ENCODE measurements around the gene AFDN.
"Not testable (repeated sequence)": the region's sequence is repeated elsewhere in the genome, so short reads cannot be mapped to it uniquely, and the experiment has no call there.

Gene AFDN

DNA sequence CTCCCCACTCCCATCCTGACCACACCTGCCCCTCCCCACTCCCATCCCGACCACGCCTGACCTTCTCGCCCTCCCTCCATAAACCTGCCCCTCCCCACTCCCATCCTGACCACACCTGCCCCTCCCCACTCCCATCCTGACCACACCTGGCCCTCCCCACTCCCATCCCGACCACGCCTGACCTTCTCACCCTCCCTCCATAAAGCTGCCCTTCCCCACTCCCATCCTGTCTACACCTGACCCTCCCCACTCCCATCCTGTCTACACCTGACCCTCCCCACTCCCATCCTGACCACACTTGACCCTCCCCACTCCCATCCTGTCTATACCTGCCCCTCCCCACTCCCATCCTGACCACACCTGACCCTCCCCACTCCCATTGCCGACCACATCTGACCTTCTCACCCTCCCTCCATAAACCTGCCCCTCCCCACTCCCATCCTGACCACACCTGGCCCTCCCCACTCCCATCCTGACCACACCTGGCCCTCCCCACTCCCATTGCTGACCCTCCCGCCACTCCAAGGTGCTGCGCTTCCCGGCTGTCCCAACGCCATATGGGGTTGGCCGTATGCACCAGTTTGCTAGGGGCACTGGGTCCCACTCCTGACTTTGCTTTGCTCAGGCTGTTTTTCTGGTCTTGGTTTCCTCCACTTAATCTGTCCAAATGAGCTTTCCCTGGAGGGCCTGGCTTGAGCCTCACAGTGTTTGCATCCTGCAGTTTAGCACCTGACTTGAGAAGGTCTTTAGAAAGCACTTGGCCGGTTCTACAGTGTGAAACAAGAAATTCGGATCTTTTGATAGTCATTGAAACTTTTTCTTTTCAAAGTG is 173.7 kb downstream of the AFDN start:
- Histone ChIP-seq H3K36me3 (ENCODE audit: insufficient read depth, low read length) (no peaks in the 10 kb centered on the region), H3K27me3 (ENCODE audit: insufficient read depth, low read length) (peaks cover 29% of the 10 kb centered on the region), H3K79me2 (ENCODE audit: control insufficient read depth, insufficient read depth, low read length, unreplicated experiment) (no peaks in the 10 kb centered on the region), H3K4me3 (ENCODE audit: low read depth, low read length) (no peak overlapping the region), H3K4me1 (ENCODE audit: control insufficient read depth, insufficient read depth, low read length, unreplicated experiment) (no peaks in the 10 kb centered on the region), H2AFZ (ENCODE audit: low read length, unreplicated experiment) (no peak overlapping the region), H3K27ac (ENCODE audit: low read depth, low read length) (no peak overlapping the region)

DNA sequence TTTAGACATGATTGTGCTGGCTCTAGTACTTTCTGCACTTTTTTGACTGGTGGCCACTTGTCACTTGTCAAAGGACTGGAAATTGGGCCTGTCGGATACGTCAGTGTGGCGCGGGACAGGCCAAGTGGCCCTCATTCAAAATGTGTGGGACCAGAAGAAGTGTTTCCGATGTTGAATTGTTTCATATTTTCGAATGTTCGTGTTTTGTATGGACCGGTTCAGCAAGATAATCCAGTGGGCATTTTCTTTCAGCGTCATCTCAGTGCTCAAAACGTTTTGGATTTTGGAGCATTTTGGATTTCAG is 174.3 kb downstream of the AFDN start:
- Histone ChIP-seq H3K4me1 (ENCODE audit: control insufficient read depth, insufficient read depth, low read length, unreplicated experiment) (no peaks in the 10 kb centered on the region), H3K79me2 (ENCODE audit: control insufficient read depth, insufficient read depth, low read length, unreplicated experiment) (no peaks in the 10 kb centered on the region), H3K27ac (ENCODE audit: low read depth, low read length) (no peak overlapping the region), H3K36me3 (ENCODE audit: insufficient read depth, low read length) (no peaks in the 10 kb centered on the region), H3K27me3 (ENCODE audit: insufficient read depth, low read length) (peaks cover 29% of the 10 kb centered on the region), H3K4me3 (ENCODE audit: low read depth, low read length) (no peak overlapping the region), H2AFZ (ENCODE audit: low read length, unreplicated experiment) (no peak overlapping the region)

DNA sequence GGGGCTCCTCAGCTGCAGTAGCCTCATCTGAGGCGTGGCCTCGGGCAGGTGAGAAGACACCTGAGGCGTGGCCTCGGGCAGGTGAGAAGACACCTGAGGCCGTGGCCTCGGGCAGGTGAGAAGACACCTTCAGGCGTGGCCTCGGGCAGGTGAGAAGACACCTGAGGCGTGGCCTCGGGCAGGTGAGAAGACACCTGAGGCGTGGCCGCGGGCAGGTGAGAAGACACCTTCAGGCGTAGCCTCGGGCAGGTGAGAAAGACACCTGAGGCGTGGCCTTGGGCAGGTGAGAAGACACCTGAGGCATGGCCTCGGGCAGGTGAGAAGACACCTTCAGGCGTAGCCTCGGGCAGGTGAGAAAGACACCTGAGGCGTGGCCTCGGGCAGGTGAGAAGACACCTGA is 174.8 kb downstream of the AFDN start:
- H3K79me2 ChIP-seq (ENCODE audit: control insufficient read depth, insufficient read depth, low read length, unreplicated experiment); H3K27ac ChIP-seq (ENCODE audit: low read depth, low read length); H3K36me3 ChIP-seq (ENCODE audit: insufficient read depth, low read length); H3K4me1 ChIP-seq (ENCODE audit: control insufficient read depth, insufficient read depth, low read length, unreplicated experiment); H3K4me3 ChIP-seq (ENCODE audit: low read depth, low read length); H2AFZ ChIP-seq (ENCODE audit: low read length, unreplicated experiment): not testable (repeated sequence)
- peaks cover 29% of the 10 kb centered on the region for H3K27me3 ChIP-seq (ENCODE audit: insufficient read depth, low read length)

DNA sequence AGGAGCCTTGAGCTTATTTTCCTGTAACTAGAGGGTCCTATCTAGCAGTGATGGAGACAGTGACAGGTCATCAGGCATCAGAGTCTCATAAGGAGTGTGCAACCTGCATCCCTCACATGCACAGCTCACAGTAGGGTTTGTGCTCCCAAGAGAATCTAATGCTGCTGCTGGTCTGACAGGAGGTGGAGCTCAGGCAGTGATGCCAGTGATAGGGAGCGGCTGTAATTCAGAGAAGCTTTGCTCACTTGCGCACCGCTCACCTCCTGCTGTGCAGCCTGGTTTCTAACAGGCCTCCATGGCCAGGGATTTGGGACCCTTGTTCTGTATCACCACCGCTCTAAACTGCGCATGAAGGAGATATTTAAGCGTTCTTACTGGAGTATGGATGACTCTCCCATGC is 176.1 kb downstream of the AFDN start:
- H3K27me3 ChIP-seq (ENCODE audit: insufficient read depth, low read length): peaks cover 25% of the 10 kb centered on the region
- no peak overlapping the region for H3K4me3 ChIP-seq (ENCODE audit: low read depth, low read length)
- peaks cover 7% of the 10 kb centered on the region for H3K4me1 ChIP-seq (ENCODE audit: control insufficient read depth, insufficient read depth, low read length, unreplicated experiment)
- H3K79me2 ChIP-seq (ENCODE audit: control insufficient read depth, insufficient read depth, low read length, unreplicated experiment): no peaks in the 10 kb centered on the region
- no peak overlapping the region for H2AFZ ChIP-seq (ENCODE audit: low read length, unreplicated experiment)
- H3K36me3 ChIP-seq (ENCODE audit: insufficient read depth, low read length): no peaks in the 10 kb centered on the region
- no peak overlapping the region for H3K27ac ChIP-seq (ENCODE audit: low read depth, low read length)

DNA sequence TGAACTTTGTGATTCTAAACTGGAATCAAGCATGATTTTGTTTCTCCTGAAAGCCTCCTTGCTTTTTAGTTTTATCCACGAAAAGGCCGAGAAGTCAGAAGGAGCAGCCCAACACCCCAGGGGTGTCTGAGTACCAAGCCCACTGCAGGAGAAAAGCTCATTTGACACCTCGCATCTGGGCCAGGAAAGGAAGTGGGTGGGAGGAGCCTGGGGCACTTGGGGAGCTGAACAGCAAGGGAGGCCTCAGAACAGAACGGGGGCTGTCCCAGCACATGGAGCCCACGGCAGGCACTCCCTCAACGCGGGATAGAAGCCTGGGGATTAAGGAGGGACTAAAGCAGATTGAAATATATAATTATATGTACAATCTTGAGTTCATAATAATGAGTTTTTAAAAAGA is 177.3 kb downstream of the AFDN start:
- Histone ChIP-seq H3K27ac (ENCODE audit: low read depth, low read length) (no peak overlapping the region), H3K79me2 (ENCODE audit: control insufficient read depth, insufficient read depth, low read length, unreplicated experiment) (no peaks in the 10 kb centered on the region), H3K4me3 (ENCODE audit: low read depth, low read length) (no peak overlapping the region)

DNA sequence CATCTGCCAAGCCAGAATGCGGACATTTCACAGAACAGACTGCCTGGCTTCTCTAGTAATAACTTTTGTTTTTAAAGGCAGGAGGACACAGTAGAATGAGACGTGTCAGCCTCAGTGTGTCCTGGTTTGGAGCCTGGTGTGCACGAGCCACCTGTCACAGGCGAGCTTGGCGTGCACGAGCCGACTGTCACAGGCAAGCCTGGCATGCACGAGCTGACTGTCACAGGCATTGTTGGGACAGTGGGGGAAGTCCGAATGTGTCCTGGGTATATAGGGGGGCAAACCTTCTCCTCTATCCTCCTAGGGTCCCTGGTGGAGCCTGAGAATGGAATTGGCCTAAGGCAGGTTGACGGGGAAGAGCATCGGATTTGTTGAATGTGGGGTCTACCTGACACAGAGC is 178.2 kb downstream of the AFDN start:
- Histone ChIP-seq H3K36me3 (ENCODE audit: insufficient read depth, low read length) (no peaks in the 10 kb centered on the region), H3K79me2 (ENCODE audit: control insufficient read depth, insufficient read depth, low read length, unreplicated experiment) (no peaks in the 10 kb centered on the region), H3K27ac (ENCODE audit: low read depth, low read length) (no peak overlapping the region), H3K4me3 (ENCODE audit: low read depth, low read length) (no peak overlapping the region), H3K4me1 (ENCODE audit: control insufficient read depth, insufficient read depth, low read length, unreplicated experiment) (peaks cover 9% of the 10 kb centered on the region), H3K27me3 (ENCODE audit: insufficient read depth, low read length) (peaks cover 14% of the 10 kb centered on the region), H2AFZ (ENCODE audit: low read length, unreplicated experiment) (no peak overlapping the region)

More for the DNA sequence above, 177.3 kb downstream of the AFDN start:
- peaks cover 9% of the 10 kb centered on the region for H3K4me1 ChIP-seq (ENCODE audit: control insufficient read depth, insufficient read depth, low read length, unreplicated experiment)
- H3K36me3 ChIP-seq (ENCODE audit: insufficient read depth, low read length): no peaks in the 10 kb centered on the region
- peaks cover 17% of the 10 kb centered on the region for H3K27me3 ChIP-seq (ENCODE audit: insufficient read depth, low read length)
- H2AFZ ChIP-seq (ENCODE audit: low read length, unreplicated experiment): no peak overlapping the region

DNA sequence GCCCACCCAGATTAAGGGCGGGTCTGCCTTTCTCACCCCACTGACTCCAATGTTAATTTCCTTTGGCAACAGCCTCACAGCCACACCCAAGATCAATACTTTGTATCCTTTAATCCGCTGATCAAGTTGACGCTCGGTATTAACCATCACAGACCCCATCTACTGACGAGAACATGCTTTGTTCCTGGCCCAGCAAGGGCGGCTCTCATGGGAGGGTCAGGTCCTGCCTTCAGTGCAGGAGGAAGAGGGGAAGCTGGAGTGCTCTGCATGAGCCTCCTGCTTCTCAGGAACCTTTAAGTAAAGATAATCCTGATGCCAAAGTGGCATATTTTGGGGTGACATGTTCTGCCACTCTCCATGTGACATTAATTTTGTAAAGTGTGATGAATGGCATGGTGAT is 179.1 kb downstream of the AFDN start:
- H3K79me2 ChIP-seq (ENCODE audit: control insufficient read depth, insufficient read depth, low read length, unreplicated experiment): no peaks in the 10 kb centered on the region
- H3K4me3 ChIP-seq (ENCODE audit: low read depth, low read length): no peak overlapping the region
- peaks cover 9% of the 10 kb centered on the region for H3K4me1 ChIP-seq (ENCODE audit: control insufficient read depth, insufficient read depth, low read length, unreplicated experiment)
- peaks cover 14% of the 10 kb centered on the region for H3K27me3 ChIP-seq (ENCODE audit: insufficient read depth, low read length)
- H3K27ac ChIP-seq (ENCODE audit: low read depth, low read length): no peak overlapping the region
- H2AFZ ChIP-seq (ENCODE audit: low read length, unreplicated experiment): no peak overlapping the region
- H3K36me3 ChIP-seq (ENCODE audit: insufficient read depth, low read length): no peaks in the 10 kb centered on the region

DNA sequence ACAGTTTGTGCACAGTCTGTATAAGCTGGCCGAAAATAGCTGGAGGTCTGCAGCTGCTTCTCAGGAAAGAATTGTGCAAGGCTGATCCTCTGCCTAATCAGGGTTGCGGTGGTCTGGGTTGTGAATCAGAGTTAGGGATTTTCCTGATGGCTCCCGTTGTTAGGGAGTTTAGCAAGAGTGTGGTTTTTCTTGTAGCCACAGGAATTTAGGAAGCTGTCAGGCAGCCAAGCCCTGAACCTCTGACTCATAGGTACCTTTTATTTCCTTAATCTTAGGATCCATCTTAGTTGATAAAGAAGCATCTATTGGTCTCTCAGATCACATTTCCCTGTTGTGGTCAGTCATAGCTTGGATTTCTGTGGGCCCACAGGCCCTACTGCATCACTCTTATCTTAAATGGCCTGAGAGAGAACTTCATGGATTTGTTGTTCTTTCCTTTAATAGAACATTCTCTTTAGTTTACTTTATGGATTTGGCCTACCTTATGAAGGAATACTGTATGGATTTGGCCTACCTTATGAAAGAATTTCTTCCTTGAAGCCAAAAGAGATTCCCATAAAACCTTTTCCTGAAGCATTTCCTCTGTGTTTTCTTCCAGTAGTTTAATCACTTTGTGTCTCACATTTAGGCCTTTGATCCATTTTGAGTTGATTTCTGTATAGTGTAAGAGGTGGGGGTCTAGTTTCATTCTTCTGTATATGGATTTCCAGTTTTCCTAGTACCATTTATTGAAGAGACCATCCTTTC is 181.1 kb downstream of the AFDN start:
- Histone ChIP-seq H3K4me1 (ENCODE audit: control insufficient read depth, insufficient read depth, low read length, unreplicated experiment) (peaks cover 9% of the 10 kb centered on the region), H3K27me3 (ENCODE audit: insufficient read depth, low read length) (peaks cover 14% of the 10 kb centered on the region), H3K79me2 (ENCODE audit: control insufficient read depth, insufficient read depth, low read length, unreplicated experiment) (no peaks in the 10 kb centered on the region), H3K27ac (ENCODE audit: low read depth, low read length) (peak overlapping the region; percentile 83), H3K36me3 (ENCODE audit: insufficient read depth, low read length) (no peaks in the 10 kb centered on the region), H3K4me3 (ENCODE audit: low read depth, low read length) (no peak overlapping the region), H2AFZ (ENCODE audit: low read length, unreplicated experiment) (no peak overlapping the region)

DNA sequence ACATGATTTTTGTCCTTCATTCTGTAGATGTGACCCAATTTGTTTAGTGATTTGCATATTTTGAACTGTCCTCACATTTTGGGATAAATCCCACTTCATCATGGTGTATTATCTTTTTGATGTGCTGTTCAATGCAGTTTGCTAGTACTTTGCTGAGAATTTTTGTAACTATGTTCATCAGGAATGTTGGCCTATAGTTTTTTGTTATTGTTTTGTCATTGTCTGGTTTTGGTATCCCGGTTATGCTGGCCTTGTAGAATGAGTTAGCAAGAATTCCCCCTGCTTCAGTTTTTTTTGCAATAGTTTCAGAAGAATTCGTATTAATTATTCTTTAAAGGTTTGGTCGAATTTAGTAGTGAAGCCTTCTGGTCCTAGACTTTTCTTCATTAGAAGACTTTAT is 182.6 kb downstream of the AFDN start:
- Histone ChIP-seq H3K36me3 (ENCODE audit: insufficient read depth, low read length) (no peaks in the 10 kb centered on the region), H3K27me3 (ENCODE audit: insufficient read depth, low read length) (peaks cover 9% of the 10 kb centered on the region), H3K79me2 (ENCODE audit: control insufficient read depth, insufficient read depth, low read length, unreplicated experiment) (no peaks in the 10 kb centered on the region), H3K27ac (ENCODE audit: low read depth, low read length) (peak overlapping the region; percentile 22; the same call in 1 of the 2 replicates), H3K4me3 (ENCODE audit: low read depth, low read length) (no peak overlapping the region), H2AFZ (ENCODE audit: low read length, unreplicated experiment) (no peak overlapping the region), H3K4me1 (ENCODE audit: control insufficient read depth, insufficient read depth, low read length, unreplicated experiment) (peaks cover 9% of the 10 kb centered on the region)

DNA sequence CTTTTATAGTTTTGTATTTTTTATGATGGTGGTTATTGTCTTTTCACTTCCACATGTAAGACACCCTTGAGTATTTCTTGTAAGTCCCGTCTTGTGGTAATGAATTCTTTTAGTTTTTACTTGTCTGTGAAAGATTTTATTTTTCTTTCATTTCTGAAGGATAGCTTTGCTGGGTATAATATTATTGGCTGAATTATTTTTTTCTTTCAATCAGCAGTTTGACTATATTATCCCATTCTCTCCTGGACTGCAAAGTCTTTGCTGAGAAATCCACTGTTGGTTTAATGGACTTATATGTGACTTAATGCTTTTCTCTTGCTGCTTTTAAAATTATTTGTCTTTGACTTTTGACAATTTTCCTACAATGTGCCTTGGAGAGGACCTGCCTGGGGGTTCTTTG is 184.6 kb downstream of the AFDN start:
- Histone ChIP-seq H3K27me3 (ENCODE audit: insufficient read depth, low read length) (peaks cover 24% of the 10 kb centered on the region), H3K4me3 (ENCODE audit: low read depth, low read length) (no peak overlapping the region), H3K27ac (ENCODE audit: low read depth, low read length) (no peak overlapping the region), H3K79me2 (ENCODE audit: control insufficient read depth, insufficient read depth, low read length, unreplicated experiment) (no peaks in the 10 kb centered on the region), H3K4me1 (ENCODE audit: control insufficient read depth, insufficient read depth, low read length, unreplicated experiment) (peaks cover 9% of the 10 kb centered on the region), H3K36me3 (ENCODE audit: insufficient read depth, low read length) (no peaks in the 10 kb centered on the region), H2AFZ (ENCODE audit: low read length, unreplicated experiment) (no peak overlapping the region)
